Activated CD4-positive, CD25-positive, alpha-beta regulatory T cell treated with anti-CD3 and anti-CD28 coated beads, Interleukin-2, amount 50 U/mL, for 16 hours (primary cell): ENCODE measurements around the gene GIMAP6.
"Not testable (repeated sequence)": the region's sequence is repeated elsewhere in the genome, so short reads cannot be mapped to it uniquely, and the experiment has no call there.

Experiments used
- DNase-seq: peaks from one replicate; pipeline ENCODE4 v3.0.0-alpha.2; 2020; ENCODE audit warnings: low read depth, low spot score

Gene GIMAP6

DNA sequence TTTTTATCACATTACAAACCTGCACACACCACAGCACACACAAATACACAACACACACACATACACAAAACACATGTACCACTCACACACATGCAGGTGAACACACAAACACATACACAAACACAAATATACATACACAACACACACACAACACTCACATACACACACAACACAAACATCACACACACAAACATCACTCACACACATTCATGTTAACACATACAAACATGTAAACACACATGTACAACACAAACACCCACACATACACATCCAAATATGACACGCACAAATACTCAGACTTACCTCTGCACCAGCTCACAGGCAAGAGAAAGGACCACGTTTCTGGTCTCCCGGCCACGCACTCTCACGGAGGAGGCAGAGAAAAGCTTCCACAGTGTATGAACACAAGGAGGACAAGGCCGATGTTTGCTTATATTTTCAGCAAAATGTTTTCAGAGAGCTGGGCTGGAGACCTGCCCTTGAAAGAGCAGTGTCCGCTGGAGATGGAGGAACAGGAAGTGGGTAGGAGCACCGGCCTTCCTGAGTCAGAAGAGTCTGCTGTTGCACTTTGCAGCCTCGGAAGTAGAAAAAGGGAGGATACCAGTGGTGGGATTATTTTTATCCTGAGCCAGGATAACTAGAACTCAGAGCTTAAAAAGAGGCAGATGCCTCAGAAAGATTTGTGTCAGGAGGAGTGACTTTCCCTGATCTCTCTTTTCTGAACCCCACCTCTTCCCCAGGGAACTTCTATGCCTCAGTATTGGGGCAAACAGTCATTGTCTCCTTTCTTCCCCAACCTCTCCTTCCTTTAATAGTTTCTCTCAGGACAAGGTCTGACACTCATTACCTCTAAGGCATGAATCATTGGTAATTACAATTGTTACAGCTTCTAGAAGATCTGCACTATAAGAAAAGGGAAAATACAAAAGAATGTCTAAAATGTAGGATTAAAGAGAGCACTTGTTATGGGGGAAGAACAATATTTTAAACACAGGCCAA lies at the start of gene GIMAP6:
TSS of gene GIMAP6 (minus strand) at position 520 of the 999 bp plus-strand sequence. CDS start 2,243 bp downstream, outside the sequence.
- DNase-seq = no peak

- DNase-seq = not testable (repeated sequence)
Measured at GRCh38 chr7:150680364-150680763, 48.2 kb upstream of the GIMAP6 start.

- DNase-seq = not testable (repeated sequence)
Measured at GRCh38 chr7:150678601-150679000, 46.4 kb upstream of the GIMAP6 start.

DNA sequence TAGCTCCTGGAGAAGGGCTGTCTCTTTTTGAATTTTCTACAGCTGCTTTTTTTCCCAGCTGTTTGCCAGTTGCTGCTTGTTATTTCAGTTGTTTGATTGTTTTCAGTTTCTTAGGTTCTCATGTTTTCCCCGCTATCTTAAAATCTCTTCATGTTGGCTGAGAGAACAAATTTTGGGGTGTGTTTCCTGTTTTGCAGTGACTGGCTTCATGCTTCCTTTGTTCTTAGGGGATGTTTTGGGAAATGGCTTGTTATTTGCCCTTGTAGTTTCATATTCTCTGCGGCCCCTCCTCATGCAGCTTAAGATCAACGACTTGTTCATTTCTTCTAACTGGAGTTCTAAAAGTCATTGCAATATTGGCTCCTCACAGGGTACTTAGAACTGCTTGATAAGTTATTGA lies 44.7 kb upstream of the GIMAP6 start:
- not testable (repeated sequence) for DNase-seq

- not testable (repeated sequence) for DNase-seq
Measured at GRCh38 chr7:150676276-150676675, 44.1 kb upstream of the GIMAP6 start.

- no peak for DNase-seq
Measured at GRCh38 chr7:150675714-150676113, 43.5 kb upstream of the GIMAP6 start.

GRCh38 chr7:150671798-150672585 lies 39.8 kb upstream of the GIMAP6 start:
- DNase-seq = not testable (repeated sequence)

DNA sequence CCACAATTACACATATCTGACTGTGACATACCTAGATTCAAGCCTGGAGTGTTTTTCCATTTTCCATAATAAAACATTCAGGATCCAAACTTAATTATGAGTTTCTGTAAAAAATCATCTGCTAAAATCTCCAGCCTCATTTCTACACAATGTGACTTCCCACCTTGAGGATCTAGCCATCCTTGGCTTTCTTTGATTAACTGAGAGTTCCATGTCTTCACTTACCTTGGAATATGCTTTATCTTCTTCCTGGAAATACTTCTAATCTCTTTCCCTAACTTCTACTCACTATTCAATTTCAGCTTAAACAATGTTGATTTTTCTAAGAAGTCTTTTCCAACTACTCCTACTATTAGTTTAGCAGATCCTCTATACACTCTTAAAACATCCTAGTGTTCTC lies 36.8 kb upstream of the GIMAP6 start:
- no peak for DNase-seq

DNA sequence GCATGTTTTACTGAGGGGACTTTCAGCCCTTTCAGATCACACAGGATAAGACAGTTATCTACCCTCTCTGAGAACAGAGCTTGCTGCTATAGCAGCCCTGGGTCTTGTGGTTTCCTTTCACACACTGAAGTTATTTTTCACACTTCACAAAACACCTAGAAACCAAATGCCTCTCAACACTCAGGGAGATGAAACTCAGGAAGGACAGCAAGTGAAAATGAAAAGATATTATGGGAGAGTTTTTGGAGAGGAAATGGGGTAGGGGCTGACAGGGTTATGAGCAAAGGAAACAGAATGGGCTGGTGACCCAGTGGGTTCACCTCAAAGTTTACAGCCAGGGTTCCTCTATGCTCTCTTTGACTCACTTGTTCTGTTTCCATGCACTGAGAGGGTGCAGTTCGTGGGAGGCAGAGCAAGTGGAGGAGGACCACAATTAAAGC lies 36.3 kb upstream of the GIMAP6 start:
- DNase-seq = no peak

GRCh38 chr7:150666412-150666811 lies 34.2 kb upstream of the GIMAP6 start:
- DNase-seq = no peak

DNA sequence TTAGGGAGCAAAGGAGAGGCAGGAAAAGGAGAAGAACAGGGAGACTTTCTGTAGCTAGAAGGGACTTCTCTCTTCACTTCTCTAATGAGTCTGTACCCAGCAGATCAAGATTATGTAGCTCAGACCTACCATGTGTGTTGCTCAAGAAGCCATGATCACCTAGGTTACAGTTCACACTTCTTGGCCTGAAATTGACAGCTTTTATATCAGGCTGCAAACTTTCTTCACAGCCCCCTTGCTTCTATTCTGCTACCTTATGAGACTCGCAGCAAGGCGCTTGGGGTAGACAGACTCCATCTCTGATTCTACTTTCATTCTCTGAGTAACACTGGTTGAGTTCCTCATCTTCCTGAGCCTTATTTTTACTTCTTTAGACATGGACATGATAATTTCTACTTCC lies 33.7 kb upstream of the GIMAP6 start:
- DNase-seq = no peak

GRCh38 chr7:150665089-150665748 lies 33.0 kb upstream of the GIMAP6 start:
- no peak for DNase-seq

DNA sequence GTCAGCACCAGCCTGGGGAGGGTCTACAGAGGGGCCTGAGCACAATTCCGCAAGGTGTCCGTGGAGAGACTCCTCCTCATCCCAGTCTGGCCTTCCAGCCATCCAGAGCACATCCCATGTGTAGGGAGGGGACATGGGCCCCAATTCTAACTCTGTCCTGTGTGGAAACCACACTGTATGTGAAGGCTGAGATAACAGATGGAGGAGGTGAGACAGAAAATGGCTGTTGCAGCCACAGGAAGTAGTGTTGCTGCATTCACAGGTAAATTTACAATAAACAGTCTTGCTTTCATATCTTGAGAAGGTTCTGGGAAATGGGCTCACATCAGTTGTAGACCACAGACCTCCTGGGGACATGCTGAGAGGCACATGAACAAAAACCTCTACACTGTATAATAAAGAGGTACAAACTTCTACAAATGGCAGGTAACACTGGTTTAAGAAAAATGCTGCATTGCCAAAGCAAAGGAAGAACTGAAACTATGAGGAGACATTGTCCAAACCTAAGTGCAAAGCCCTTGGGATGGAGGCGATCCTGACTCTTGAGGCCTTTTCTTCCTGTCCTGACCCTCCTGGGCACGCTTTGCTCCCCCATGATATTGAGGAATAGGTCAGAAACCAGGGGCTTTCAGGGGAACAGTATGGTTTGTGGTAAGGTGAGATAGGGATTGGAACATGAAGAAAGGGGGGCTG lies 31.8 kb upstream of the GIMAP6 start:
- DNase-seq = no peak

DNA sequence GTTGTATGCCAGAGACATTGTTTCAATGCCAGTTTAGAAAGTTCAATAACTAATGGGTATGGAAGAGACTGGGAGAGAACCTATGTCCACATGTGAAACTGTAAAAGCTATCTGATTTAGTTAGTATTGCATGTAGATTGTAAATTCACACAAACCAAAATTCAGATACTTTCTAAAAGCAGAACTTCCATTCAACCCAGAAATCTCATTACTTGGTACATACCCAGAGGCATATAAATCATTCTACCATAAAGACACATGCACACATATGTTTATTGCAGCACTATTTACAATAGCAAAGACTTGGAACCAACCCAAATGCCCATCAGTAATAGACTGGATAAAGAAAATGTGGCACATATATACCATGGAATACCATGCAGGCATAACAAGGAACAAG lies 30.6 kb upstream of the GIMAP6 start:
- DNase-seq = not testable (repeated sequence)

- DNase-seq = no peak
Measured at GRCh38 chr7:150660939-150661613, 28.9 kb upstream of the GIMAP6 start.

GRCh38 chr7:150657526-150657925 lies 25.3 kb upstream of the GIMAP6 start:
- DNase-seq = no peak

DNA sequence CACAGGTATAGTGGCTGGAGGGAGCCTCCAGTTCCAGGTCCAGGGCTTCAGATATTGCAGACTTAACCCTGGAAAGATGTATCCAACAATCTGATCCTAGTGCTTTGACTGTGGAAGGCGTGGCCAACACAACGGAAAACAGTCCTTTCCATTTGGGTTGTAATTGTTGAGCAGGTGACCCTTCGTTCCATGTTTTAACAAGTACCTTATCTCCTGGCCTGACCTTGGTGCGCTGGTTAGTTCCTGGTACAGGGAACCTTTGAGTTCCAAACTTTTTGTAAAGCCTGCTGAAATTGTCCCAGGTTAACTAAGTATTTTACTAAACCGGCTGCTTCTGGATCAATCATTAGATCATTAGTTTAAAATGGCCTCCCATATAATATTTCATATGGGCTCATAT lies 23.9 kb upstream of the GIMAP6 start:
- no peak for DNase-seq

GRCh38 chr7:150654692-150655091 lies 22.5 kb upstream of the GIMAP6 start:
- no peak for DNase-seq

GRCh38 chr7:150649080-150649385 lies 16.8 kb upstream of the GIMAP6 start:
- no peak for DNase-seq

DNA sequence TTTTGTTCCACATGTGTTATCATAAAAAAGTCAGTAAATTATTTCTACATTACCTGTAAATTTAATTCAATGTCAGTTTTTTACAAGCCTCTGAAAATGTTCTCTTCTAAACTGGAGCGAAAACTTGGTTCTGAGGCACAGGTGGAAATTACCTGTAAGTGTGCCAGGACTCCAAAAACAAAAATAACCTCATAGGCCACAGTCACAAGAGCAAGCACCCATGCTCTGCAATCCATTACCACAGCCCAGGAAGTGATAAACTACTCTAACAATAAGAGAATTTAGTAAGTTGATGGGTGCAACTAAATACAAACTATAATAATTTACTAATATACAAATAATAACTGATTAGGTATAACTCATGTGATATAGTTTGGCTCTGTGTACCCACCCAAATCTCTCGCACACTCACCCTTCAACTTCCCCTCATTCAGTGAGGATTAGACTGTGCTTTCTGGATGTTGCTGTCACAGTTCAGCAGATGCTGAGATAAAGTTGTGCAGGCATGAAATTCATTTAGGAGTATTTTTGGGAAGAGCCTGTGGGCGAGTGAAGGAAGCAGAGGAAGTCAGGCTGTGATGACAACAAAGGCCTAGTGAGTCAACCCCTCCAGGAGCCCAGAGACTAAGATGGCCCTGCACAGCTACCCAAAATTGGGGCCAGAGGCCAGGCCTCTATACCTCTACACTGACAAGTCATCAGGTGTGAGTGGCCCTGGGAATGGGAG lies 16.3 kb upstream of the GIMAP6 start:
- no peak for DNase-seq
